Thoracic aorta (tissue), 2 donors: ENCODE measurements around the gene MBD5. TPM values are rescaled to one million over a fixed set of nuclear protein-coding genes. Genes with fewer than 3 reads are reported as not detected.
A peak's percentile ranks its signal among the peaks of the same experiment; 100 is the strongest.

ENCODE experiments used
- ATAC-seq: fragments of 150-250 bp; one replicate; pipeline ENCODE4 v1.8.0; 2017; ENCODE audit warnings: low read depth; ENCODE audit not compliant: insufficient number of reproducible peaks, low FRiP score
- DNase-seq: peaks from one replicate; pipeline ENCODE4 v3.0.0-alpha.2; 2020; ENCODE audit warnings: low spot score
- H3K27ac ChIP-seq, 2 donors: fragments of 200-600 bp; sonication (generic); 1 replicate in 1 of 2; 2 replicates in 1 of 2; pipeline ENCODE4 v1.5.1; 2016; ENCODE audit warnings: mild to moderate bottlenecking in 2 of 2, moderate library complexity in 2 of 2
- H3K27me3 ChIP-seq: fragments of 200-600 bp; sonication (generic); replicated peaks from 2 replicates; pipeline ENCODE4 v1.6.0; 2016; ENCODE audit warnings: mild to moderate bottlenecking; ENCODE audit not compliant: insufficient read depth
- H3K36me3 ChIP-seq: fragments of 200-600 bp; sonication (generic); one replicate; pipeline ENCODE4 v1.5.1; 2016
- H3K4me1 ChIP-seq, 2 donors: fragments of 200-600 bp; sonication (generic); 1 replicate in 1 of 2; 2 replicates in 1 of 2; pipeline versions ENCODE4 v1.5.1 to v1.6.0; 2016; ENCODE audit warnings: low read depth in 2 of 2, mild to moderate bottlenecking in 1 of 2; ENCODE audit not compliant: control insufficient read depth in 1 of 2
- H3K4me3 ChIP-seq: fragments of 200-600 bp; sonication (generic); 2 replicates; pipeline ENCODE4 v1.5.1; 2016; ENCODE audit warnings: mild to moderate bottlenecking
- H3K9me3 ChIP-seq: fragments of 200-600 bp; sonication (generic); 2 replicates; pipeline ENCODE4 v1.5.1; 2016
- total RNA-seq, 2 donors: library from RNA; depleted of rRNA; stranded (reverse); fragments of >200 nt; gene quantifications; one replicate each; pipeline versions ENCODE4 v1.1.0 to v1.2.3, GENCODE V29; 2016
- TF ChIP-seq, protein P1 (sequence below): fragments of 200-600 bp; sonication (generic); IDR thresholded peaks from one replicate; pipeline ENCODE4 v1.5.1; 2019; ENCODE audit warnings: antibody characterized with exemption

The MBD5 gene
- total RNA-seq, 2 donors from 2014 or later, result 35.1 to 50.3 TPM

- peaks cover 0 to 6% of the 10 kb centered on the region in 2 donors for H3K4me1 ChIP-seq
- no peak overlapping the region for H3K27ac ChIP-seq
- ATAC-seq, result no peak
- no peaks in the 10 kb centered on the region for H3K9me3 ChIP-seq
- H3K27me3 ChIP-seq, result no peaks in the 10 kb centered on the region
- no peak for DNase-seq
- H3K4me3 ChIP-seq, result no peak overlapping the region
- TF ChIP-seq, protein P1, sequence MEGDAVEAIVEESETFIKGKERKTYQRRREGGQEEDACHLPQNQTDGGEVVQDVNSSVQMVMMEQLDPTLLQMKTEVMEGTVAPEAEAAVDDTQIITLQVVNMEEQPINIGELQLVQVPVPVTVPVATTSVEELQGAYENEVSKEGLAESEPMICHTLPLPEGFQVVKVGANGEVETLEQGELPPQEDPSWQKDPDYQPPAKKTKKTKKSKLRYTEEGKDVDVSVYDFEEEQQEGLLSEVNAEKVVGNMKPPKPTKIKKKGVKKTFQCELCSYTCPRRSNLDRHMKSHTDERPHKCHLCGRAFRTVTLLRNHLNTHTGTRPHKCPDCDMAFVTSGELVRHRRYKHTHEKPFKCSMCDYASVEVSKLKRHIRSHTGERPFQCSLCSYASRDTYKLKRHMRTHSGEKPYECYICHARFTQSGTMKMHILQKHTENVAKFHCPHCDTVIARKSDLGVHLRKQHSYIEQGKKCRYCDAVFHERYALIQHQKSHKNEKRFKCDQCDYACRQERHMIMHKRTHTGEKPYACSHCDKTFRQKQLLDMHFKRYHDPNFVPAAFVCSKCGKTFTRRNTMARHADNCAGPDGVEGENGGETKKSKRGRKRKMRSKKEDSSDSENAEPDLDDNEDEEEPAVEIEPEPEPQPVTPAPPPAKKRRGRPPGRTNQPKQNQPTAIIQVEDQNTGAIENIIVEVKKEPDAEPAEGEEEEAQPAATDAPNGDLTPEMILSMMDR, result no peak
- no peaks in the 10 kb centered on the region for H3K36me3 ChIP-seq
Observed at GRCh38 chr2:148490840-148491439, 470.0 kb downstream of the MBD5 start.

DNA sequence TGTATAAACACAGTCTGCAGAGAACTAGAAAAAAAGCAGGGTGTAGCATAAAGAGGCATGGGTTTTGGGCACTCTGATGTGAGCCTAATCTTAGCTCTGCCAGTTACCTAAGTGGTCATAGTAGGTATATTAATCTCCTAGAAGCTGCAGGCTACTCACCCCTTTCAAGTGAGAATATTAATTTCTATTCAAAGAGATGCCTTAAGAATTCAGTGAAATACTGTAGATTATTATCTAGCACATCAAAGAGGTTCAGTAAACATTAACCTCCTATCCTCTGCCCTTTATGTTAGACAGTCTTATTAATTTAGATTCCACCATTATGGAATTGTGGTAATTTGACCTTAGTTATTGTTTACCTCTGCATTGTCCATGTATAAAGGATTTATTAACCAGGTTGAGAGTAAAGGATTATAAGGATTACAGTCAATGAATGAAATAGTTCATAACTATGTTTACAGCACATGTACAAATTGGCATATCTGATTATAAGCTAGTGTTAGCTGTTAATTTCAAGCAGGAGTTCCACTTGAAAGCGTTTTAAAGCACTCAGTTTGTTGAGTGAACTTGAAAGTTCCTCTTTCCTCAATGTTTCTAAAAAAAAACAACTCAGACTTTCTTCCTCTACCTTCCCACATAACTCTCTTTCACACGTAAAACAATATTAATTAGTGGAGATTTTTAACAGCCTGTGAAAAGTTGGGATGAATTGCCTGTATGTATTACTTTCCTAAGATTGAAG lies 473.1 kb downstream of the MBD5 start:
- ATAC-seq, result no peak

GRCh38 chr2:148495586-148495985 lies 474.7 kb downstream of the MBD5 start:
- ATAC-seq (no peak), DNase-seq (no peak)
- Histone ChIP-seq H3K4me3 (no peak overlapping the region), H3K4me1 (peaks cover 0 to 8% of the 10 kb centered on the region in 2 donors), H3K9me3 (no peaks in the 10 kb centered on the region), H3K36me3 (no peaks in the 10 kb centered on the region), H3K27me3 (no peaks in the 10 kb centered on the region), H3K27ac (no peak overlapping the region)
- TF ChIP-seq, protein P1, result no peak

More for the DNA sequence above, 473.1 kb downstream of the MBD5 start:
- H3K36me3 ChIP-seq, result no peaks in the 10 kb centered on the region
- no peak overlapping the region for H3K27ac ChIP-seq
- TF ChIP-seq, protein P1, result no peak
- no peak for DNase-seq
- H3K4me1 ChIP-seq, result peaks cover 0 to 8% of the 10 kb centered on the region in 2 donors
- H3K4me3 ChIP-seq, result no peak overlapping the region
- H3K9me3 ChIP-seq, result no peaks in the 10 kb centered on the region
- no peaks in the 10 kb centered on the region for H3K27me3 ChIP-seq

DNA sequence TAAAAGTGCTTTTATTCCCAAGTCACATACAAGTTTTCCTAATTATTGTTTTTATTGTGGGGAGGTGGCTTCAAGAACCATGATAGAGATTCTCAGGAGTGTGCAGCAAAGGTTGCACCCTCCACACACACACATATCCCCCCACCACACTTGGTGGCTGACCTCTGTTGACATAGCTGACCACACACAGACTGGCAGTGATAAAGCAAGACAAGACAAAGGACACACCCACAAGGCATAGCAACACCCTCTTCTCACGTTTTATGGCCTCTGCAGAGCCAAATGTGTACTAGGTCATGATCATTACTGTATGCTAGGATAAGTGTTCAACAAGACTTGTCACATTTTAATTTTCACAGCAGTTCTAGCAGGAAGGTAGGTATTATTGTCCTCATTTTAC lies 480.7 kb downstream of the MBD5 start:
- peaks cover 0 to 30% of the 10 kb centered on the region in 2 donors for H3K4me1 ChIP-seq
- H3K27ac ChIP-seq, result peak overlapping the region in 1 of 2 donors; percentile 7
- ATAC-seq (no peak), DNase-seq (no peak)
- H3K27me3 ChIP-seq, result no peaks in the 10 kb centered on the region
- H3K9me3 ChIP-seq, result no peaks in the 10 kb centered on the region
- no peaks in the 10 kb centered on the region for H3K36me3 ChIP-seq
- no peak overlapping the region for H3K4me3 ChIP-seq
- TF ChIP-seq, protein P1, result no peak

DNA sequence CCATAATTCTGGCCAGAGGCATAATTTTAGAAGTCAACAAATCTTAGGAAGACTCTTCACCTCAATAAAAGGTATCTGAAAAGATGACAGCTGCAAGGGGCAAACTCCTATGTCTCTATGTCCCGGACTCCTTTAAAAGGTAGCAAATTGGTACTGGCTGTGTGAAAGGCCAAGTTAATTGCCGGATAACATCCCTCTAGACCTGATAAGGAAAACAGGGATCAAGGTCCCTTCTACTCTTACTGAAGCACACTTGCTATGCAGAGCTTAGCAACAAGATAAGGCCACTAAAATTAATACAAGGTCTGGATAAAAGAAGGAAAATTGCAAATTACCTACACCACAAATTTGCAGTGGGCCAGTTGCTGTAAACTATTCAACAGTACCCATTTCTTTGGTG lies 482.6 kb downstream of the MBD5 start:
- Histone ChIP-seq H3K4me1 (peaks cover 0 to 30% of the 10 kb centered on the region in 2 donors), H3K27me3 (no peaks in the 10 kb centered on the region), H3K9me3 (no peaks in the 10 kb centered on the region), H3K27ac (no peak overlapping the region), H3K36me3 (no peaks in the 10 kb centered on the region), H3K4me3 (no peak overlapping the region)
- DNase-seq (no peak), ATAC-seq (no peak)
- TF ChIP-seq, protein P1, result no peak
